ENCODE results near the gene CXCR5.

The CXCR5 gene

DNA sequence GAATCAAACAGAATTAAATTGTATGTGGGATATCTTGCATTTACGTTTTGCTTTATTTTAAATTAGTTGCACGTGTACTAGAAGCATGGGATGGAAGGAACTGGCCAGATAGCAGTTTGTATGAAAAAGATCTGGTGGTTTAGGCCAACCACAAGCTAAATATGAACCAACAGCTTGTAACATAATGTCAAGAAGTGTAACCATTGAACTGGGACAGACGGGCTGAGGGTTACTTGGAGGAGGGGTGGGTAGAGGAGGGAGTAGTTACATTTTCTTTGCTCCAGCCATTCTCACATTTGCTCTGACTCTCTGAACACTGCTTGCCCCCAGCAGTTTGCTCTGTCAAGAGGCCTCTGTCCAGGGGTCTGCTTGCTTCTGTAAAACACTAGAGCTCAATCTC, 31.7 kb upstream of the CXCR5 start:
- no peaks in the 10 kb centered on the region for H3K9me3 ChIP-seq
- TF ChIP-seq, protein P1, sequence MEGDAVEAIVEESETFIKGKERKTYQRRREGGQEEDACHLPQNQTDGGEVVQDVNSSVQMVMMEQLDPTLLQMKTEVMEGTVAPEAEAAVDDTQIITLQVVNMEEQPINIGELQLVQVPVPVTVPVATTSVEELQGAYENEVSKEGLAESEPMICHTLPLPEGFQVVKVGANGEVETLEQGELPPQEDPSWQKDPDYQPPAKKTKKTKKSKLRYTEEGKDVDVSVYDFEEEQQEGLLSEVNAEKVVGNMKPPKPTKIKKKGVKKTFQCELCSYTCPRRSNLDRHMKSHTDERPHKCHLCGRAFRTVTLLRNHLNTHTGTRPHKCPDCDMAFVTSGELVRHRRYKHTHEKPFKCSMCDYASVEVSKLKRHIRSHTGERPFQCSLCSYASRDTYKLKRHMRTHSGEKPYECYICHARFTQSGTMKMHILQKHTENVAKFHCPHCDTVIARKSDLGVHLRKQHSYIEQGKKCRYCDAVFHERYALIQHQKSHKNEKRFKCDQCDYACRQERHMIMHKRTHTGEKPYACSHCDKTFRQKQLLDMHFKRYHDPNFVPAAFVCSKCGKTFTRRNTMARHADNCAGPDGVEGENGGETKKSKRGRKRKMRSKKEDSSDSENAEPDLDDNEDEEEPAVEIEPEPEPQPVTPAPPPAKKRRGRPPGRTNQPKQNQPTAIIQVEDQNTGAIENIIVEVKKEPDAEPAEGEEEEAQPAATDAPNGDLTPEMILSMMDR (IDR thresholded peaks at IDR 0.05) = no peak
- H3K36me3 ChIP-seq = no peaks in the 10 kb centered on the region
- no peaks in the 10 kb centered on the region for H3K4me1 ChIP-seq
- H3K4me3 ChIP-seq = no peak overlapping the region
- intact Hi-C loops (cut with DNase I; ENCODE audit: low total_unique reads) = no loop called here
- no peak for DNase-seq
- H3K27me3 ChIP-seq = no peaks in the 10 kb centered on the region
- no peak overlapping the region for H3K27ac ChIP-seq

DNA sequence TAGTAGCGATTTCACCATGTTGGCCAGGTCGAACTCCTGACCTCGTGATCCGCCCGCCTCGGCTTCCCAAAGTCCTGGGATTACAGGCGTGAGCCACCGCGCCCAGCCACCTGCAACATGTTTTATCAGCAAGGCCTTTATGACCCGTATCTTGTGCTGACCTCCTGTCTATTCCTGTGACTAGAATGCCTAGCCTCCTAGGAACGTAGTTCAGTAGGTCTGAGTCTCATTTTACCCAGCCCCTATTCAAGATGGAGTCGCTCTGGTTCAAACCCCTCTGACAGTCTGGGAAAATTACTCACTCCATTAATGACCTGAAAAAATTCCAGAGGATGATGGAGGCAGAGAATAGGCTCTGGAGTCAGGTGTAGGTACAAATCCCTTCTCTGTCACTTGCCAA, 30.0 kb upstream of the CXCR5 start:
- Histone ChIP-seq H3K9me3 (no peaks in the 10 kb centered on the region), H3K27ac (no peak overlapping the region), H3K36me3 (no peaks in the 10 kb centered on the region), H3K27me3 (no peaks in the 10 kb centered on the region), H3K4me3 (no peak overlapping the region), H3K4me1 (no peaks in the 10 kb centered on the region)
- intact Hi-C loops (cut with DNase I; ENCODE audit: low total_unique reads) = no loop called here
- TF ChIP-seq, protein P1 (IDR thresholded peaks at IDR 0.05) = no peak
- DNase-seq = no peak

DNA sequence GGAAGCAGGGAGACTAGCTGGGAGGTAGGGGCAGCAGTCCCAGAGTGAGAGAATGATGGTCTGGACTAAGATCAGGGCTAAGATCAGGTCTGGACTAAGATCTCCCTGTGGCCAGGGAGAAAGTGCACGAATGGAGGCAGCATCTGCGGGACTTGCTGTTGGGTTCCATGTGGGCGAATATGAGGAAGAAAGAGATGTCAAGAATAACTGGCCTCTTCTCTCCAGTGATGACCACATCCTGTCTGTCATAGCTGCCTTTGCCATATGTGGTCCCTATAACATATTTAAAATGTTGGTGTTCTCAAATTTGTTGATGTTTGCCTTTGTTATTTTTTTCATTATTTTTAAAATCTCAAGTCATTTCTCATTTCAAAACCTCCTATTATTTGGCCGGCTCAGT, 27.4 kb upstream of the CXCR5 start:
- Histone ChIP-seq H3K36me3 (no peaks in the 10 kb centered on the region), H3K9me3 (no peaks in the 10 kb centered on the region), H3K27ac (no peak overlapping the region), H3K4me1 (no peaks in the 10 kb centered on the region), H3K27me3 (no peaks in the 10 kb centered on the region), H3K4me3 (no peak overlapping the region)
- TF ChIP-seq, protein P1 (IDR thresholded peaks at IDR 0.05) = no peak
- intact Hi-C loops (cut with DNase I; ENCODE audit: low total_unique reads) = no loop called here
- DNase-seq = no peak

DNA sequence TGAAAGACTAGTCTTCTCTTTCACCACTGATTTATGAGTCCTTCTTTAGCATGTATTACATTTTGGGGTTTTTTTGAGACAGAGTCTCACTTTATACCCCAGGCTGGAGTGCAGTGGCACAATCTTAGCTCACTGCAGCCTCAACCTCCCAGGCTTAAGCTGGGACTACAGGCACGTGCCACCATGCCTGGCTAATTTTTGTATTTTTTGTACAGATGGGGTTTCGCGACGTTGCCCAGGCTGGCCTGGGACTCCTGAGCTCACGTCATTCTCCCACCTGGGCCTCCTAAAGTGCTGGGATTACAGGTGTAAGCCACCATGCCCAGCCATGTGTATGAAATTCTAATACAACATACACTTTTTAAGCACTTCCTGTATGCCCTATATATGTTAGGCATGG, 26.3 kb upstream of the CXCR5 start:
- Histone ChIP-seq H3K27me3 (no peaks in the 10 kb centered on the region), H3K9me3 (no peaks in the 10 kb centered on the region), H3K4me3 (no peak overlapping the region), H3K36me3 (no peaks in the 10 kb centered on the region), H3K27ac (no peak overlapping the region), H3K4me1 (no peaks in the 10 kb centered on the region)
- intact Hi-C loops (cut with DNase I; ENCODE audit: low total_unique reads) = no loop called here
- TF ChIP-seq, protein P1 (IDR thresholded peaks at IDR 0.05) = no peak
- no peak for DNase-seq

DNA sequence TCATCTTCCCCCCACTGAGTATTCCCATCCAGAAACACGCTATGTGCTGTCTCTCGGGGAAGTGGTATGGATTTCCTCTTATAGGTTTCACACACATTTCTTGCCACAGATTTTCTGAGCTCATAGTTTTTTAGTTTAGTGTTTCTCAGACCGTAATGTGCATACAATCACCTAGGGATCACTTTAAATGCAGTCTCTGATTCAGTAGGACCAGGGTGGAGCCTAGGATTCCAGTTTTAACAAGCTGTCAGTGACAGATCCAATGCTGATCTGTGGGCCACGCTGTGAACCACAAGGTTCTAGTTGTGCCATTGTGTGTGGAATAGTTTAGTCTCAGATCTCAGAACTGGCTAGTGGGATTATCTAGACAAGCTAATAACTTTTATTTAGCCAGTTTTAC, 23.7 kb upstream of the CXCR5 start:
- intact Hi-C loops (cut with DNase I; ENCODE audit: low total_unique reads) = no loop called here
- DNase-seq = no peak
- TF ChIP-seq, protein P1 (IDR thresholded peaks at IDR 0.05) = no peak

DNA sequence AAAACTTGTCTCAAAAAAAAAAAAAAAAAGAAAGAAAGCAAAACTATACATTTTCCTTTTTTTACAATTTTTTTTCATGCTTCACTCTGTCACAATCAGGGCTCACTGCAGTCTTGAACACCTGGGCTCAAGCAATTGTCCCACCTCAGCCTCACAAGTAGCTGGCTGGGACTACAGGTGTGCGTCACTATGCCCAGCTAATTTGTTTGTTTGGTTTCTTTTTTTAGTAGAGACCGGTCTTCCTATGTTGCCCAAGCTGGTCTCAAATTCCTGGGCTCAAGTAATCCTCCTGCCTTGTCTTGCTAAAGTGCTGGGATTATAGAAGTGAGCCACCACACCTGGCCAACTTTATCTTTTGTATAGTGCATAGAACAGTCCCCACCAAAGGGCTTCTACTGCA, 15.0 kb upstream of the CXCR5 start:
- Histone ChIP-seq H3K27me3 (no peaks in the 10 kb centered on the region), H3K4me1 (peaks cover 0 to 28% (median 22%) of the 10 kb centered on the region in 4 donors), H3K36me3 (no peaks in the 10 kb centered on the region), H3K4me3 (no peak overlapping the region), H3K9me3 (no peaks in the 10 kb centered on the region), H3K27ac (peak overlapping the region; percentile 95 to 99)
- TF ChIP-seq, protein P1 (IDR thresholded peaks at IDR 0.05) = no peak
- DNase-seq = no peak
- intact Hi-C loops (cut with DNase I; ENCODE audit: low total_unique reads) = no loop called here

More for the DNA sequence above, 23.7 kb upstream of the CXCR5 start:
- Histone ChIP-seq H3K4me3 (no peak overlapping the region), H3K27me3 (no peaks in the 10 kb centered on the region), H3K9me3 (no peaks in the 10 kb centered on the region), H3K4me1 (no peaks in the 10 kb centered on the region), H3K36me3 (no peaks in the 10 kb centered on the region), H3K27ac (no peak overlapping the region)

All from tibial artery (tissue), 4 donors.